ENCODE measurements around the gene HOXD13. TPM values are rescaled to one million over a fixed set of nuclear protein-coding genes. Genes with fewer than 3 reads are reported as not detected.

The HOXD13 gene
- total RNA-seq, 1 donor from 2014 or later: not detected

- H3K27me3 Mint-ChIP-seq (ENCODE audit: unreplicated experiment): peaks cover 45% of the 10 kb centered on the region
- TF ChIP-seq CTCF (IDR thresholded peaks at IDR 0.05; ENCODE audit: unreplicated experiment): no peak
- H3K9me3 Mint-ChIP-seq (ENCODE audit: unreplicated experiment): no peaks in the 10 kb centered on the region
- H3K4me1 Mint-ChIP-seq (ENCODE audit: unreplicated experiment): peaks cover 35% of the 10 kb centered on the region
- H3K4me3 Mint-ChIP-seq (ENCODE audit: unreplicated experiment): no peak overlapping the region
- H3K27ac Mint-ChIP-seq (ENCODE audit: unreplicated experiment): no peak overlapping the region
- H3K36me3 Mint-ChIP-seq (ENCODE audit: low read depth, unreplicated experiment): no peaks in the 10 kb centered on the region
- no peak for DNase-seq (ENCODE audit: low spot score)
Observed at GRCh38 chr2:176094349-176094748, 1.8 kb downstream of the HOXD13 start.

DNA sequence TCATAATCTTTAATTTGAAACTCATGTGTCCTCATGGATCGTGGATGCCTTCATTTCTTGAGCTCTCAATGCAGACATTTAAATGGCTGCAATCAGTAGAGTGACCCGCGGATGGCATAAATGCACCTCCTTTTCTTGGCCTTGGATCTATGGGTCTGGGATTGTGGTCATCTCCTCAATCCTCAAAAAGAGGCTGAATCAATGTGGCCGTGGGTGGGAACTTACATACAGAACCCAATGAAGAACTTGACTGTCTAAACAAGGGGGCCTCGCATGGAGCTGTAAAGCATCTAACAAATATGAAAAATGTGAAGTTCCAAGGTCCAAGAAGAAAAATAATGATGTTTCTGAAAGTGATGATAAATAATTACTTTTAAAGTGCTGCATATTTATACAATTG, 2.9 kb downstream of the HOXD13 start:
- H3K27ac Mint-ChIP-seq (ENCODE audit: unreplicated experiment): no peak overlapping the region
- no peaks in the 10 kb centered on the region for H3K9me3 Mint-ChIP-seq (ENCODE audit: unreplicated experiment)
- H3K27me3 Mint-ChIP-seq (ENCODE audit: unreplicated experiment): peaks cover 48% of the 10 kb centered on the region
- TF ChIP-seq CTCF (IDR thresholded peaks at IDR 0.05; ENCODE audit: unreplicated experiment): no peak
- DNase-seq (ENCODE audit: low spot score): no peak
- peaks cover 37% of the 10 kb centered on the region for H3K4me1 Mint-ChIP-seq (ENCODE audit: unreplicated experiment)
- H3K36me3 Mint-ChIP-seq (ENCODE audit: low read depth, unreplicated experiment): no peaks in the 10 kb centered on the region
- no peak overlapping the region for H3K4me3 Mint-ChIP-seq (ENCODE audit: unreplicated experiment)

- DNase-seq (ENCODE audit: low spot score): no peak
- H3K4me3 Mint-ChIP-seq (ENCODE audit: unreplicated experiment): peak overlapping the region; percentile 2
- H3K36me3 Mint-ChIP-seq (ENCODE audit: low read depth, unreplicated experiment): no peaks in the 10 kb centered on the region
- no peak for TF ChIP-seq CTCF (IDR thresholded peaks at IDR 0.05; ENCODE audit: unreplicated experiment)
- peaks cover 37% of the 10 kb centered on the region for H3K4me1 Mint-ChIP-seq (ENCODE audit: unreplicated experiment)
- no peaks in the 10 kb centered on the region for H3K9me3 Mint-ChIP-seq (ENCODE audit: unreplicated experiment)
- no peak overlapping the region for H3K27ac Mint-ChIP-seq (ENCODE audit: unreplicated experiment)
- peaks cover 52% of the 10 kb centered on the region for H3K27me3 Mint-ChIP-seq (ENCODE audit: unreplicated experiment)
Observed at GRCh38 chr2:176096243-176096985, 3.9 kb downstream of the HOXD13 start.

- peak; percentile 75 for DNase-seq (ENCODE audit: low spot score)
- Mint-ChIP-seq H3K9me3 (ENCODE audit: unreplicated experiment) (no peaks in the 10 kb centered on the region), H3K4me3 (ENCODE audit: unreplicated experiment) (peak overlapping the region; percentile 47)
Observed at GRCh38 chr2:176096986-176097819, 4.7 kb downstream of the HOXD13 start.

More at GRCh38 chr2:176096986-176097819, 4.7 kb downstream of the HOXD13 start:
- H3K4me1 Mint-ChIP-seq (ENCODE audit: unreplicated experiment): peaks cover 30% of the 10 kb centered on the region
- no peaks in the 10 kb centered on the region for H3K36me3 Mint-ChIP-seq (ENCODE audit: low read depth, unreplicated experiment)
- H3K27ac Mint-ChIP-seq (ENCODE audit: unreplicated experiment): no peak overlapping the region
- peak; percentile 43 for TF ChIP-seq CTCF (IDR thresholded peaks at IDR 0.05; ENCODE audit: unreplicated experiment)
- H3K27me3 Mint-ChIP-seq (ENCODE audit: unreplicated experiment): peaks cover 52% of the 10 kb centered on the region

All from endothelial cell (in vitro differentiated cells).